ENCODE data around the gene SLCO1B1.
"Not testable (repeated sequence)": the region's sequence is repeated elsewhere in the genome, so short reads cannot be mapped to it uniquely, and the experiment has no call there.

SLCO1B1 gene

DNA sequence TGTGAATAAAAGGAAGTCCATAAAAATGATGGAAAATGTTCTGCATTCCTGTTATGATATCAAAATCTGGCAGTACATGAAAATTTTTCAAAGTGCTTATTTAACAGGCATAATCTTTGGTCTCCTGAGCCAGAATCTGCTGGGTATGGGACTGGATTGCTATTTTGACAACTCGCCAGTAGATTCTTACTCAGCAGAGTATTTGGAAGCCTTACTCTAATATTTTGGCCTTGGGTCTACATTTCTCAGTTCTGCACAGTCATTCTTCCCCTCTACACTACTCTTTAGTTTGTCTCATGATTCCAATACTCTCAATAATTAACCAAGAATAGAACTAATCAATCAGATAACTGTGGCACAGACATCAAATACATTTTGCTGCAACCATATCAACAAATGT is 1.1 kb upstream of the SLCO1B1 start:
- no peak for DNase-seq (ENCODE audit: low read depth)
- no peak overlapping the region for H3K4me3 ChIP-seq (ENCODE audit: control insufficient read depth, low read depth, low read length)
- TF ChIP-seq, protein P1, sequence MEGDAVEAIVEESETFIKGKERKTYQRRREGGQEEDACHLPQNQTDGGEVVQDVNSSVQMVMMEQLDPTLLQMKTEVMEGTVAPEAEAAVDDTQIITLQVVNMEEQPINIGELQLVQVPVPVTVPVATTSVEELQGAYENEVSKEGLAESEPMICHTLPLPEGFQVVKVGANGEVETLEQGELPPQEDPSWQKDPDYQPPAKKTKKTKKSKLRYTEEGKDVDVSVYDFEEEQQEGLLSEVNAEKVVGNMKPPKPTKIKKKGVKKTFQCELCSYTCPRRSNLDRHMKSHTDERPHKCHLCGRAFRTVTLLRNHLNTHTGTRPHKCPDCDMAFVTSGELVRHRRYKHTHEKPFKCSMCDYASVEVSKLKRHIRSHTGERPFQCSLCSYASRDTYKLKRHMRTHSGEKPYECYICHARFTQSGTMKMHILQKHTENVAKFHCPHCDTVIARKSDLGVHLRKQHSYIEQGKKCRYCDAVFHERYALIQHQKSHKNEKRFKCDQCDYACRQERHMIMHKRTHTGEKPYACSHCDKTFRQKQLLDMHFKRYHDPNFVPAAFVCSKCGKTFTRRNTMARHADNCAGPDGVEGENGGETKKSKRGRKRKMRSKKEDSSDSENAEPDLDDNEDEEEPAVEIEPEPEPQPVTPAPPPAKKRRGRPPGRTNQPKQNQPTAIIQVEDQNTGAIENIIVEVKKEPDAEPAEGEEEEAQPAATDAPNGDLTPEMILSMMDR (conservative IDR thresholded peaks at IDR 0.05; ENCODE audit: control insufficient read depth, insufficient read depth, low read depth, low read length) = no peak

DNA sequence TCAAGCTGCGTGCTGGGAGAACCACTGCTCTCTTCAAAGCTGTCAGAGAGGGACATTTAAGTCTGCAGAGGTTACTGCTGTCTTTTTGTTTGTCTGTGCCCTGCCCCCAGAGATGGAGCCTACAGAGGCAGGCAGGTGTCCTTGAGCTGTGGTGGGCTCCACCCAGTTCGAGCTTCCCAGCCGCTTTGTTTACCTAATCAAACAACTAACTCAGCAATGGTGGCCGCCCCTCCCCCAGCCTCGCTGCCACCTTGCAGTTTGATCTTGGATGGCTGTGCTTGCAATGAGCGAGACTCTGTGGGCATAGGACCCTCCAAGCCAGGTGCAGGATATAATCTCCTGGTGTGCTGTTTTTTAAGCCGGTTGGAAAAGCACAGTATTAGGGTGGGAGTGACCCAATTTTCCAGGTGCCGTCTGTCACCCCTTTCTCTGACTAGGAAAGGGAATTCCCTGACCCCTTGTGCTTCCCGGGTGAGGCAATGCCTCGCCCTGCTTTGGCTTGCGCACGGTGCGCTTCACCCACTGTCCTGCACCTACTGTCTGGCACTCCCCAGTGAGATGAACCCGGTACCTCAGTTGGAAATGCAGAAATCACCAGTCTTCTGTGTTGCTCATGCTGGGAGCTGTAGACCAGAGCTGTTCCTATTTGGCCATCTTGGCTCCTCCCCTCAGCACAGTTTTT is 6.5 kb downstream of the SLCO1B1 start:
- not testable (repeated sequence) for DNase-seq (ENCODE audit: low read depth)

DNA sequence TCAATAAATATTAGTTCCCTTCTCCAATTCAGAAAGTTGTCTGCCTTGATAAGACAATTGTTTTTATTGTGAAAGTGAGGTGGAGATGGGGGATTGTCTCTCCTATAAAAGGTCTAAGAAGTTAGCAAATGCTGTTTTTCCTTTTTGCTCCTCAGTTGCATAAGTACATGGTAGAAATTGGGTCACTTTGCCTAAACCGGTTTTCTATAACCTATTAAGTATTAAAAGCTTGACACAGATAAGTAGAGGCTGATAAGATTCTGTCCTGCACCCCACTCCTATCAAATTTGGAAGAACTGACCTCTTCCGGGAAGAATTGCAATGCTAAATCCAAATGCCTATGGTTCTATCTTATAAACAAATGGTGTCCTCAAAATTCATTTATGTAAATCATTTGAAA is 7.0 kb downstream of the SLCO1B1 start:
- DNase-seq (ENCODE audit: low read depth) = no peak
- H3K4me3 ChIP-seq (ENCODE audit: control insufficient read depth, low read depth, low read length) = no peak overlapping the region
- TF ChIP-seq, protein P1 (conservative IDR thresholded peaks at IDR 0.05; ENCODE audit: control insufficient read depth, insufficient read depth, low read depth, low read length) = no peak

More for the DNA sequence above, 6.5 kb downstream of the SLCO1B1 start:
- H3K4me3 ChIP-seq (ENCODE audit: control insufficient read depth, low read depth, low read length) = not testable (repeated sequence)

DNA sequence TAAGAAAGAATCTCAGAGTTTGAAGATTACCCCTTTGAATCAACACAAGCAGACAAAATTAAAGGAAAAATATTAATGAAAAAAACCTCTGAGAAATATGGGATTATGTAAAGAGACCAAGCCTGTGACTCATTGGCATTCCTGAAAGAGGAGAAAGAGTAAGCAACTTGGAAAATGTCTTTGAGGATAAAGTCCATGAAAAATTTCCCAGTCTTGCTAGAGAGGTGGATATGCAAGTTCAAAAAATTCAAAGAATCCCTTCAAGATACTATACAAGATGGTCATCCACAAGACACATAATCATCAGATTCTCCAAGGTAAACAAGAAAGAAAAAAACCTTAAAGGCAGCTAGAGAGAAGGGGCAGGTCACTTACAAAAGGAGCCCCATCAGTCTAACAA is 13.3 kb downstream of the SLCO1B1 start:
- DNase-seq (ENCODE audit: low read depth) = no peak
- TF ChIP-seq, protein P1 (conservative IDR thresholded peaks at IDR 0.05; ENCODE audit: control insufficient read depth, insufficient read depth, low read depth, low read length) = no peak
- H3K4me3 ChIP-seq (ENCODE audit: control insufficient read depth, low read depth, low read length) = no peak overlapping the region

DNA sequence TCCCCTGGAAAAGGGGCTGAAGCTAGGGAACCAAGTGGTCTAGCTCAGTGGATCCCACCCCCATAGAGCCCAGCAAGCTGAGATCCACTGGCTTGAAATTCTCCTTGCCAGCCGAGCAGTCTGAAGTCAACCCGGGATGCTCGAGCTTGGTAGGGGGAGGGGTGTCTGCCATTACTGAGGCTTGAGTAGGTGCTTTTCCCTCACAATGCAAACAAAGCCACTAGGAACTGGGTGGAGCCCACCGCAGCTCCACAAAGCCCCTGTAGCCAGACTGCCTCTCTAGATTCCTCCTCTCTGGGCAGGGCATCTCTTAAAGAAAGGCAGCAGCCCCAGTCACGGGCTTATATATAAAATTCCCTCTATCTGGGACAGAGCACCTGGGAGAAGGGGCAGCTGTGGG is 18.9 kb downstream of the SLCO1B1 start:
- not testable (repeated sequence) for H3K4me3 ChIP-seq (ENCODE audit: control insufficient read depth, low read depth, low read length); DNase-seq (ENCODE audit: low read depth)

DNA sequence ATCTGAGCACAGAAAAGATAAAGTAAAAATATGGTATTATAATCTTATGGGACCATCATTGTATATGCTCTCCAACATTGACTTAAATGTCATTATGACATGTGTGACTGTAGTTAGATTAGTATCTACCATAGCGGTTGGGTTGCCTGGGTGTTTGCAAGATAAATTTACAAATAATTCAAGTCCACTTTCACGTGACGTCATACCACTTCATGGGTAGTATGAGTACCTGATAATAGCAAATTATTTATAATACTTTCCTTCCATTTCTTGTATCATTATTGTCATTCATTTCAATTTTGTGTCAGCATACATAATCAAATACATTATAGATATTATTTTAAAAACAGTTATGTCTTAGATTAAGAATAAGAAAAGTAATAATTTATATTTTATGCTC is 20.2 kb downstream of the SLCO1B1 start:
- DNase-seq (ENCODE audit: low read depth) = no peak
- H3K4me3 ChIP-seq (ENCODE audit: control insufficient read depth, low read depth, low read length) = no peak overlapping the region
- TF ChIP-seq, protein P1 (conservative IDR thresholded peaks at IDR 0.05; ENCODE audit: control insufficient read depth, insufficient read depth, low read depth, low read length) = no peak

DNA sequence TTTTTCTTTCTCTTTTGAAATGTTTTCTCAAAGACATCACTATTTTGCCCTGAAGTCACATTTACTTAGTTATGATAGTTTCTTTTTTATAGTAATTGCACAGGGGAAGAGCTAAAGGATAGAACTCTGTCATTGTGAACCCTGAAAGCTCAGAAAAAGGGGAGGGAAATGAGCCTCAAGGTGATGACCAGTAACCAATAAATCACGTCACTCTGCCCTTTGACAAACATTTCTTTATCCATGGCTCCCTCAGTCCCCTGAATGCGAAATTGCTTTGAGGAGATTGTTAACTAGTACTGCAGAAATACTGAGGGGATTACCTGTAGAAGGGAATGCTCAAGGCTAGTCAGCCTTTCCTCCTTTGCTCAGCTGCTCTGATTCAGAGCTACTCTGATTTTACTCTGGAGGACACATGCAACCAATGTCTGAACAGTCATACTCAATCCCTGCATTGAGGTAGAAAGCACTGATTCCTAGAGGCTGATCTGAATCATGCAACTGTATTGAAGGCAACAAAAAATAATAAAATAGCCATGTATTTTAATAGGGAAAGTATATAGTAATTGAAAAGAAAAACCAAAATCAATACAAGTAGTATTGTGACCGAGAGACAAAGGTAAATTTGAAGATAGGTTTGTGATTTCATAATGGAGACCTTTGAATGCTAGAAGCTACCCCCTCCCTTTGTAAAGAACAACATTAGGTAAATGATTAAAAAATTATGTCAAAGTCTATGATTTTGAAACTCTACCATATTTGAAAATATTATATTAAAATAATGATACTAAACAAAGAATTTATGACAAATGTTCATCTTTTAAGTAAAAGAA is 24.7 kb downstream of the SLCO1B1 start:
- no peak for DNase-seq (ENCODE audit: low read depth)
- TF ChIP-seq, protein P1 (conservative IDR thresholded peaks at IDR 0.05; ENCODE audit: control insufficient read depth, insufficient read depth, low read depth, low read length) = no peak
- no peak overlapping the region for H3K4me3 ChIP-seq (ENCODE audit: control insufficient read depth, low read depth, low read length)
